22Rv1 (cell line): Measurements from ENCODE around the gene CHRDL2.

ENCODE experiments used
- ZFX ChIP-seq: fragments of 450-650 bp; IDR thresholded peaks from 2 replicates; pipeline ENCODE4 v1.6.1; 2017; ENCODE audit warnings: antibody characterized with exemption, borderline replicate concordance
- TF ChIP-seq, protein P1 (sequence below): fragments of 450-650 bp; IDR thresholded peaks from 2 replicates; pipeline ENCODE4 v1.5.1; 2017; ENCODE audit warnings: mild to moderate bottlenecking

DNA sequence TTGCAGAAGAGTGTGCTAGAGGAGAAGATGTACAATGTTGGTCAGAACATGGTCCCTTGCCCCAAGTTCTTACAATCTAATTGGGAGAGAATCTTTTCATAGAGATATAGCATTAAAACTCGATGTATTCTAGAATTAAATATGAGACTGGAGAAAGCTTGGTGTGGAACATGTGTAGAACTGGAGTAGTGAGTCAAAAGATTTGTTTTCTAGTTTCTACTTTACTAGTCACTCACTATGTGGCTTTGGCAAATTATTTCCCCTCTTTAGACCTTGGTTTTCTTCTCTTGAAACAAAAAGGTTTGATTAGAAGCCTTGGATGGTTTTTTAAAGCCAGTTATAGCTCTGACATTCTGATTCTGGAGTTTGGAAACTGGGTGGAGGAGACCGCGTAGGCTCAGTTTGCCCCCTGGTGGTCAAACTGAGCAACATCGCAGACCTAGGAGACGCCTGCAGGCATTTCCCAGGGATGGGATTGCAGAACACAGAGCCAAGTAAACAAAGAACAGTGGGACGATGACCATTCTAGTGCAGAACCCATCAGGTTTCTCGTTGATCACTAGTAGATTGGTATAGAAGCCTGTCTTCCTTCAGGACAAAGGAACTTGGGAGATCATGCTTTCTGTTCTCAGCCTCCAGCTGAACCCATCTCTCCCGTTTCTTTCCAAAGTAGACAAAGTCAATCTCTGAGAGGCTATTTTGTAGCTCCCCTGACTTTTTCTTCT is 8.5 kb upstream of the CHRDL2 start:
- TF ChIP-seq, protein P1, sequence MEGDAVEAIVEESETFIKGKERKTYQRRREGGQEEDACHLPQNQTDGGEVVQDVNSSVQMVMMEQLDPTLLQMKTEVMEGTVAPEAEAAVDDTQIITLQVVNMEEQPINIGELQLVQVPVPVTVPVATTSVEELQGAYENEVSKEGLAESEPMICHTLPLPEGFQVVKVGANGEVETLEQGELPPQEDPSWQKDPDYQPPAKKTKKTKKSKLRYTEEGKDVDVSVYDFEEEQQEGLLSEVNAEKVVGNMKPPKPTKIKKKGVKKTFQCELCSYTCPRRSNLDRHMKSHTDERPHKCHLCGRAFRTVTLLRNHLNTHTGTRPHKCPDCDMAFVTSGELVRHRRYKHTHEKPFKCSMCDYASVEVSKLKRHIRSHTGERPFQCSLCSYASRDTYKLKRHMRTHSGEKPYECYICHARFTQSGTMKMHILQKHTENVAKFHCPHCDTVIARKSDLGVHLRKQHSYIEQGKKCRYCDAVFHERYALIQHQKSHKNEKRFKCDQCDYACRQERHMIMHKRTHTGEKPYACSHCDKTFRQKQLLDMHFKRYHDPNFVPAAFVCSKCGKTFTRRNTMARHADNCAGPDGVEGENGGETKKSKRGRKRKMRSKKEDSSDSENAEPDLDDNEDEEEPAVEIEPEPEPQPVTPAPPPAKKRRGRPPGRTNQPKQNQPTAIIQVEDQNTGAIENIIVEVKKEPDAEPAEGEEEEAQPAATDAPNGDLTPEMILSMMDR, result peak; percentile 94
- no peak for TF ChIP-seq ZFX
